ENCODE results near the gene PROSER1.
"Not testable (repeated sequence)": the region's sequence is repeated elsewhere in the genome, so short reads cannot be mapped to it uniquely, and the experiment has no call there.

PROSER1 gene

GRCh38 chr13:39023761-39024160, 14.1 kb downstream of the PROSER1 start:
- peaks cover 34% of the 10 kb centered on the region for H3K4me1 ChIP-seq (ENCODE audit: control insufficient read depth, insufficient read depth, low read length)
- H3K9me3 ChIP-seq (ENCODE audit: control insufficient read depth, insufficient read depth, low read length) = no peaks in the 10 kb centered on the region
- H3K4me3 ChIP-seq (ENCODE audit: low read depth, low read length) = no peak overlapping the region
- H3K27me3 ChIP-seq (ENCODE audit: control insufficient read depth, insufficient read depth, low read length) = no peaks in the 10 kb centered on the region
- H3K36me3 ChIP-seq (ENCODE audit: control insufficient read depth, insufficient read depth, low read length) = no peaks in the 10 kb centered on the region
- no peak overlapping the region for H3K9ac ChIP-seq (ENCODE audit: low read depth, low read length)

- Histone ChIP-seq H3K9me3 (ENCODE audit: control insufficient read depth, insufficient read depth, low read length) (no peaks in the 10 kb centered on the region), H3K4me1 (ENCODE audit: control insufficient read depth, insufficient read depth, low read length) (peaks cover 34% of the 10 kb centered on the region), H3K9ac (ENCODE audit: low read depth, low read length) (no peak overlapping the region), H3K27me3 (ENCODE audit: control insufficient read depth, insufficient read depth, low read length) (no peaks in the 10 kb centered on the region), H3K36me3 (ENCODE audit: control insufficient read depth, insufficient read depth, low read length) (no peaks in the 10 kb centered on the region), H3K4me3 (ENCODE audit: low read depth, low read length) (no peak overlapping the region)
These were observed 14.6 kb downstream of the PROSER1 start for GRCh38 chr13:39023316-39023715.

GRCh38 chr13:39020853-39021462, 16.9 kb downstream of the PROSER1 start:
- Histone ChIP-seq H3K27me3 (ENCODE audit: control insufficient read depth, insufficient read depth, low read length) (no peaks in the 10 kb centered on the region), H3K9me3 (ENCODE audit: control insufficient read depth, insufficient read depth, low read length) (no peaks in the 10 kb centered on the region), H3K9ac (ENCODE audit: low read depth, low read length) (no peak overlapping the region), H3K4me3 (ENCODE audit: low read depth, low read length) (no peak overlapping the region), H3K36me3 (ENCODE audit: control insufficient read depth, insufficient read depth, low read length) (peaks cover 6% of the 10 kb centered on the region), H3K4me1 (ENCODE audit: control insufficient read depth, insufficient read depth, low read length) (peaks cover 29% of the 10 kb centered on the region)

GRCh38 chr13:39016787-39017186, 21.1 kb downstream of the PROSER1 start:
- no peaks in the 10 kb centered on the region for H3K27me3 ChIP-seq (ENCODE audit: control insufficient read depth, insufficient read depth, low read length)
- no peak overlapping the region for H3K4me3 ChIP-seq (ENCODE audit: low read depth, low read length)
- no peak overlapping the region for H3K9ac ChIP-seq (ENCODE audit: low read depth, low read length)
- no peaks in the 10 kb centered on the region for H3K9me3 ChIP-seq (ENCODE audit: control insufficient read depth, insufficient read depth, low read length)
- H3K4me1 ChIP-seq (ENCODE audit: control insufficient read depth, insufficient read depth, low read length) = no peaks in the 10 kb centered on the region
- peaks cover 27% of the 10 kb centered on the region for H3K36me3 ChIP-seq (ENCODE audit: control insufficient read depth, insufficient read depth, low read length)

GRCh38 chr13:39016087-39016486, 21.8 kb downstream of the PROSER1 start:
- Histone ChIP-seq H3K9ac (ENCODE audit: low read depth, low read length) (no peak overlapping the region), H3K4me3 (ENCODE audit: low read depth, low read length) (no peak overlapping the region), H3K36me3 (ENCODE audit: control insufficient read depth, insufficient read depth, low read length) (peaks cover 32% of the 10 kb centered on the region), H3K27me3 (ENCODE audit: control insufficient read depth, insufficient read depth, low read length) (no peaks in the 10 kb centered on the region), H3K4me1 (ENCODE audit: control insufficient read depth, insufficient read depth, low read length) (no peaks in the 10 kb centered on the region), H3K9me3 (ENCODE audit: control insufficient read depth, insufficient read depth, low read length) (no peaks in the 10 kb centered on the region)

- Histone ChIP-seq H3K9me3 (ENCODE audit: control insufficient read depth, insufficient read depth, low read length) (no peaks in the 10 kb centered on the region), H3K4me1 (ENCODE audit: control insufficient read depth, insufficient read depth, low read length) (no peaks in the 10 kb centered on the region), H3K9ac (ENCODE audit: low read depth, low read length) (no peak overlapping the region), H3K27me3 (ENCODE audit: control insufficient read depth, insufficient read depth, low read length) (no peaks in the 10 kb centered on the region), H3K4me3 (ENCODE audit: low read depth, low read length) (no peak overlapping the region), H3K36me3 (ENCODE audit: control insufficient read depth, insufficient read depth, low read length) (peaks cover 42% of the 10 kb centered on the region)
These were observed 24.4 kb downstream of the PROSER1 start for GRCh38 chr13:39013462-39013861.

- Histone ChIP-seq H3K9ac (ENCODE audit: low read depth, low read length) (no peak overlapping the region), H3K27me3 (ENCODE audit: control insufficient read depth, insufficient read depth, low read length) (no peaks in the 10 kb centered on the region), H3K36me3 (ENCODE audit: control insufficient read depth, insufficient read depth, low read length) (peaks cover 36% of the 10 kb centered on the region)
These were observed 25.3 kb downstream of the PROSER1 start for GRCh38 chr13:39012608-39013007.

GRCh38 chr13:39006371-39007111, 31.3 kb downstream of the PROSER1 start:
- H3K27me3 ChIP-seq (ENCODE audit: control insufficient read depth, insufficient read depth, low read length); H3K9ac ChIP-seq (ENCODE audit: low read depth, low read length); H3K4me1 ChIP-seq (ENCODE audit: control insufficient read depth, insufficient read depth, low read length); H3K9me3 ChIP-seq (ENCODE audit: control insufficient read depth, insufficient read depth, low read length): not testable (repeated sequence)
- Histone ChIP-seq H3K36me3 (ENCODE audit: control insufficient read depth, insufficient read depth, low read length) (peaks cover 15% of the 10 kb centered on the region), H3K4me3 (ENCODE audit: low read depth, low read length) (peak overlapping the region; percentile 22)

More at GRCh38 chr13:39012608-39013007, 25.3 kb downstream of the PROSER1 start:
- Histone ChIP-seq H3K4me3 (ENCODE audit: low read depth, low read length) (no peak overlapping the region), H3K4me1 (ENCODE audit: control insufficient read depth, insufficient read depth, low read length) (no peaks in the 10 kb centered on the region), H3K9me3 (ENCODE audit: control insufficient read depth, insufficient read depth, low read length) (no peaks in the 10 kb centered on the region)

- Histone ChIP-seq H3K36me3 (ENCODE audit: control insufficient read depth, insufficient read depth, low read length) (no peaks in the 10 kb centered on the region), H3K9me3 (ENCODE audit: control insufficient read depth, insufficient read depth, low read length) (no peaks in the 10 kb centered on the region), H3K4me1 (ENCODE audit: control insufficient read depth, insufficient read depth, low read length) (no peaks in the 10 kb centered on the region), H3K27me3 (ENCODE audit: control insufficient read depth, insufficient read depth, low read length) (no peaks in the 10 kb centered on the region), H3K9ac (ENCODE audit: low read depth, low read length) (no peak overlapping the region), H3K4me3 (ENCODE audit: low read depth, low read length) (no peak overlapping the region)
These were observed 39.1 kb downstream of the PROSER1 start for GRCh38 chr13:38998739-38999138.

GRCh38 chr13:38993381-38993780, 44.5 kb downstream of the PROSER1 start:
- H3K9me3 ChIP-seq (ENCODE audit: control insufficient read depth, insufficient read depth, low read length) = no peaks in the 10 kb centered on the region
- no peaks in the 10 kb centered on the region for H3K4me1 ChIP-seq (ENCODE audit: control insufficient read depth, insufficient read depth, low read length)
- H3K36me3 ChIP-seq (ENCODE audit: control insufficient read depth, insufficient read depth, low read length) = no peaks in the 10 kb centered on the region
- no peak overlapping the region for H3K4me3 ChIP-seq (ENCODE audit: low read depth, low read length)
- no peaks in the 10 kb centered on the region for H3K27me3 ChIP-seq (ENCODE audit: control insufficient read depth, insufficient read depth, low read length)
- no peak overlapping the region for H3K9ac ChIP-seq (ENCODE audit: low read depth, low read length)

- Histone ChIP-seq H3K4me1 (ENCODE audit: control insufficient read depth, insufficient read depth, low read length) (peaks cover 4% of the 10 kb centered on the region), H3K9ac (ENCODE audit: low read depth, low read length) (no peak within 1 kb of the TSS), H3K27me3 (ENCODE audit: control insufficient read depth, insufficient read depth, low read length) (no peaks in the 10 kb centered on the region), H3K9me3 (ENCODE audit: control insufficient read depth, insufficient read depth, low read length) (no peaks in the 10 kb centered on the region), H3K36me3 (ENCODE audit: control insufficient read depth, insufficient read depth, low read length) (no peaks in the 10 kb centered on the region), H3K4me3 (ENCODE audit: low read depth, low read length) (no peak within 1 kb of the TSS)
These were observed 47.2 kb downstream of the PROSER1 start, which contains the start of gene STOML3 for GRCh38 chr13:38990693-38991092. Gene STOML3 (minus strand): TSS chr13:38990831. CDS start chr13:38990721, 110 bp downstream.

GRCh38 chr13:38981096-38981495, 56.8 kb downstream of the PROSER1 start:
- H3K4me3 ChIP-seq (ENCODE audit: low read depth, low read length) = no peak overlapping the region
- no peaks in the 10 kb centered on the region for H3K36me3 ChIP-seq (ENCODE audit: control insufficient read depth, insufficient read depth, low read length)
- H3K9me3 ChIP-seq (ENCODE audit: control insufficient read depth, insufficient read depth, low read length) = no peaks in the 10 kb centered on the region
- H3K9ac ChIP-seq (ENCODE audit: low read depth, low read length) = no peak overlapping the region
- no peaks in the 10 kb centered on the region for H3K27me3 ChIP-seq (ENCODE audit: control insufficient read depth, insufficient read depth, low read length)
- peaks cover 5% of the 10 kb centered on the region for H3K4me1 ChIP-seq (ENCODE audit: control insufficient read depth, insufficient read depth, low read length)

All from iPS-15b (cell line).